ENCODE measurements around the gene RAB10.

Gene RAB10

GRCh38 chr2:26144031-26144430 is 110.1 kb downstream of the RAB10 start (continued):
- TF ChIP-seq PATZ1 (CRISPR knock-in tag; IDR thresholded peaks at IDR 0.05; ENCODE audit: borderline replicate concordance): no peak
- TF ChIP-seq TCF4 (CRISPR knock-in tag; IDR thresholded peaks at IDR 0.05; ENCODE audit: borderline replicate concordance): no peak
- TF ChIP-seq TSHZ2 (CRISPR knock-in tag; IDR thresholded peaks at IDR 0.05): no peak
- no peak for TF ChIP-seq CSRNP3 (CRISPR knock-in tag; IDR thresholded peaks at IDR 0.05)
- no peak for TF ChIP-seq ZNF565 (CRISPR knock-in tag; conservative IDR thresholded peaks at IDR 0.05; ENCODE audit: low read depth)
- no peak for TF ChIP-seq OSR1 (CRISPR knock-in tag; IDR thresholded peaks at IDR 0.05)
- no peak for TF ChIP-seq SNAI2 (CRISPR knock-in tag; IDR thresholded peaks at IDR 0.05)
- no peak for TF ChIP-seq ZFP30 (CRISPR knock-in tag; IDR thresholded peaks at IDR 0.05)
- TF ChIP-seq GLIS3 (CRISPR knock-in tag; IDR thresholded peaks at IDR 0.05): no peak

- no peak for TF ChIP-seq PATZ1 (CRISPR knock-in tag; IDR thresholded peaks at IDR 0.05; ENCODE audit: borderline replicate concordance)
- TF ChIP-seq ZNF565 (CRISPR knock-in tag; conservative IDR thresholded peaks at IDR 0.05; ENCODE audit: low read depth): no peak
- peak; percentile 72 for ATAC-seq
Measured at GRCh38 chr2:26144953-26145680, 111.2 kb downstream of the RAB10 start.

GRCh38 chr2:26148501-26148900 is 114.6 kb downstream of the RAB10 start:
- ATAC-seq: peak; percentile 15; the same call in 1 of the 3 replicates
- TF ChIP-seq ZNF8 (CRISPR knock-in tag; IDR thresholded peaks at IDR 0.05) (no peak), ZC3H10 (CRISPR knock-in tag; IDR thresholded peaks at IDR 0.05) (no peak), BACH2 (CRISPR knock-in tag; IDR thresholded peaks at IDR 0.05; ENCODE audit: borderline replicate concordance) (no peak), SNAI2 (CRISPR knock-in tag; IDR thresholded peaks at IDR 0.05) (no peak), CSDC2 (CRISPR knock-in tag; IDR thresholded peaks at IDR 0.05) (no peak), GLIS3 (CRISPR knock-in tag; IDR thresholded peaks at IDR 0.05) (no peak), ISL1 (CRISPR knock-in tag; IDR thresholded peaks at IDR 0.05) (no peak), ESRRG (CRISPR knock-in tag; IDR thresholded peaks at IDR 0.05) (no peak), ZFP3 (CRISPR knock-in tag; IDR thresholded peaks at IDR 0.05) (no peak)

- TF ChIP-seq ZNF565 (CRISPR knock-in tag; conservative IDR thresholded peaks at IDR 0.05; ENCODE audit: low read depth) (no peak), TSHZ2 (CRISPR knock-in tag; IDR thresholded peaks at IDR 0.05) (no peak), ARNTL (CRISPR knock-in tag; IDR thresholded peaks at IDR 0.05; ENCODE audit: borderline replicate concordance, low read depth) (no peak), CREB5 (CRISPR knock-in tag; IDR thresholded peaks at IDR 0.05; ENCODE audit: low read depth) (no peak), PPARA (CRISPR knock-in tag; IDR thresholded peaks at IDR 0.05; ENCODE audit: borderline replicate concordance) (no peak), CSRNP3 (CRISPR knock-in tag; IDR thresholded peaks at IDR 0.05) (no peak), ESRRG (CRISPR knock-in tag; IDR thresholded peaks at IDR 0.05) (no peak), TOX (CRISPR knock-in tag; IDR thresholded peaks at IDR 0.05; ENCODE audit: borderline replicate concordance) (no peak), ZNF8 (CRISPR knock-in tag; IDR thresholded peaks at IDR 0.05) (no peak), RARB (CRISPR knock-in tag; IDR thresholded peaks at IDR 0.05) (no peak)
- ATAC-seq: no peak
Measured at GRCh38 chr2:26150243-26150642, 116.4 kb downstream of the RAB10 start.

All from SK-N-SH treated with all-trans-retinoic acid at 6 μM for 48 hours (cell line).